ENCODE measurements around the gene BIRC2.
"Not testable (repeated sequence)": the region's sequence is repeated elsewhere in the genome, so short reads cannot be mapped to it uniquely, and the experiment has no call there.

Gene BIRC2

GRCh38 chr11:102323542-102324251, 23.3 kb upstream of the BIRC2 start:
- DNase-seq = no peak

- no peak for DNase-seq
Measured at GRCh38 chr11:102325088-102325487, 21.9 kb upstream of the BIRC2 start.

- DNase-seq = no peak
Measured at GRCh38 chr11:102328748-102329147, 18.3 kb upstream of the BIRC2 start.

GRCh38 chr11:102330231-102330630, 16.8 kb upstream of the BIRC2 start:
- DNase-seq = no peak

GRCh38 chr11:102331341-102331740, 15.7 kb upstream of the BIRC2 start:
- DNase-seq = no peak

- no peak for DNase-seq
Measured at GRCh38 chr11:102332611-102332994, 14.4 kb upstream of the BIRC2 start.

GRCh38 chr11:102338479-102339010, 8.5 kb upstream of the BIRC2 start:
- DNase-seq = no peak

- DNase-seq = not testable (repeated sequence)
Measured at GRCh38 chr11:102341311-102341710, 5.7 kb upstream of the BIRC2 start.

GRCh38 chr11:102341844-102342318, 5.1 kb upstream of the BIRC2 start:
- DNase-seq = peak; percentile 80

- DNase-seq = no peak
Measured at GRCh38 chr11:102343809-102344208, 3.2 kb upstream of the BIRC2 start.

- no peak for DNase-seq
Measured at GRCh38 chr11:102345904-102346303, 1.1 kb upstream of the BIRC2 start.

- no peak for DNase-seq
Measured at GRCh38 chr11:102346456-102346747, 612 bp upstream of the BIRC2 start.

- peak; percentile 55 for DNase-seq
Measured at GRCh38 chr11:102347462-102348370, 702 bp downstream of the BIRC2 start.

GRCh38 chr11:102357116-102357515, 10.1 kb downstream of the BIRC2 start:
- no peak for DNase-seq

- no peak for DNase-seq
Measured at GRCh38 chr11:102359372-102359771, 12.4 kb downstream of the BIRC2 start.

GRCh38 chr11:102360681-102361080, 13.7 kb downstream of the BIRC2 start:
- DNase-seq = no peak

GRCh38 chr11:102361086-102362031, 14.3 kb downstream of the BIRC2 start:
- no peak for DNase-seq

- no peak for DNase-seq
Measured at GRCh38 chr11:102364991-102365390, 18.0 kb downstream of the BIRC2 start.

GRCh38 chr11:102367364-102367763, 20.4 kb downstream of the BIRC2 start:
- no peak for DNase-seq

- DNase-seq = no peak
Measured at GRCh38 chr11:102368472-102368871, 21.5 kb downstream of the BIRC2 start.

- not testable (repeated sequence) for DNase-seq
Measured at GRCh38 chr11:102374633-102375424, 27.8 kb downstream of the BIRC2 start.

All from right forelimb (tissue), 1 donor.